ENCODE data around the gene LTBP2. TPM values are rescaled to one million over a fixed set of nuclear protein-coding genes. Genes with fewer than 3 reads are reported as not detected.

LTBP2 gene
- total and polyA plus RNA-seq, 2 of the 13 experiments (the other 11 are each of a cell fraction or from before 2014, with no cell fraction given), result 0.20 to 0.41 TPM

GRCh38 chr14:74492776-74493342 is 119.2 kb downstream of the LTBP2 start, which contains the start of gene NPC2 (continued):
- TF ChIP-seq PAXIP1 (CRISPR knock-in tag; conservative IDR thresholded peaks at IDR 0.05) (peak; percentile 58; the same call in 1 of the 2 replicates), IKZF5 (CRISPR knock-in tag; IDR thresholded peaks at IDR 0.05) (0 out of 2 replicates have a peak, but pooled peaks have one; percentile 10), ZNF660 (CRISPR knock-in tag; IDR thresholded peaks at IDR 0.05; ENCODE audit: borderline replicate concordance, low read depth) (no peak), KDM1A (CRISPR knock-in tag; IDR thresholded peaks at IDR 0.05) (no peak), HNF1B (CRISPR knock-in tag; IDR thresholded peaks at IDR 0.05) (peak; percentile 52; the same call in 1 of the 2 replicates), CHD4 (IDR thresholded peaks at IDR 0.05; ENCODE audit: borderline replicate concordance, low read length) (no peak), ZNF124 (CRISPR knock-in tag; IDR thresholded peaks at IDR 0.05) (no peak), CENPT (CRISPR knock-in tag; IDR thresholded peaks at IDR 0.05; ENCODE audit: low read depth) (peak; percentile 74; the same call in 1 of the 2 replicates), ZNF264 (CRISPR knock-in tag; IDR thresholded peaks at IDR 0.05) (no peak), MIER2 (CRISPR knock-in tag; IDR thresholded peaks at IDR 0.05) (no peak), CREBL2 (CRISPR knock-in tag; IDR thresholded peaks at IDR 0.05; ENCODE audit: borderline replicate concordance) (0 out of 2 replicates have a peak, but pooled peaks have one; percentile 61), RFX5 (IDR thresholded peaks at IDR 0.05; ENCODE audit: low read depth, low read length) (no peak), E2F2 (CRISPR knock-in tag; IDR thresholded peaks at IDR 0.05; ENCODE audit: borderline replicate concordance) (0 out of 2 replicates have a peak, but pooled peaks have one; percentile 31), ZNF33B (CRISPR knock-in tag; IDR thresholded peaks at IDR 0.05) (peak; percentile 82; the same call in 1 of the 2 replicates), ZNF776 (CRISPR knock-in tag; IDR thresholded peaks at IDR 0.05) (no peak), NPAS2 (CRISPR knock-in tag; IDR thresholded peaks at IDR 0.05; ENCODE audit: borderline replicate concordance) (no peak), CBX1 (IDR thresholded peaks at IDR 0.05; ENCODE audit: low read depth) (no peak), ZNF225 (CRISPR knock-in tag; IDR thresholded peaks at IDR 0.05) (peak; percentile 81; the same call in 1 of the 2 replicates), ZNF235 (CRISPR knock-in tag; IDR thresholded peaks at IDR 0.05; ENCODE audit: borderline replicate concordance) (no peak), ERF (CRISPR knock-in tag; IDR thresholded peaks at IDR 0.05) (no peak), ONECUT2 (CRISPR knock-in tag; IDR thresholded peaks at IDR 0.05) (no peak), YEATS2 (CRISPR knock-in tag; IDR thresholded peaks at IDR 0.05; ENCODE audit: borderline replicate concordance) (no peak), PAWR (CRISPR knock-in tag; IDR thresholded peaks at IDR 0.05; ENCODE audit: borderline replicate concordance) (0 out of 2 replicates have a peak, but pooled peaks have one; percentile 36), KDM4B (CRISPR knock-in tag; IDR thresholded peaks at IDR 0.05) (0 out of 2 replicates have a peak, but pooled peaks have one; percentile 46)

Data from HepG2 (cell line).